Fibroblast of skin of abdomen (primary cell): ENCODE measurements around the gene USF2.

Source experiments
- DNase-seq: peaks from one replicate; pipeline ENCODE4 v3.0.0-alpha.2; 2013

The USF2 gene

DNA sequence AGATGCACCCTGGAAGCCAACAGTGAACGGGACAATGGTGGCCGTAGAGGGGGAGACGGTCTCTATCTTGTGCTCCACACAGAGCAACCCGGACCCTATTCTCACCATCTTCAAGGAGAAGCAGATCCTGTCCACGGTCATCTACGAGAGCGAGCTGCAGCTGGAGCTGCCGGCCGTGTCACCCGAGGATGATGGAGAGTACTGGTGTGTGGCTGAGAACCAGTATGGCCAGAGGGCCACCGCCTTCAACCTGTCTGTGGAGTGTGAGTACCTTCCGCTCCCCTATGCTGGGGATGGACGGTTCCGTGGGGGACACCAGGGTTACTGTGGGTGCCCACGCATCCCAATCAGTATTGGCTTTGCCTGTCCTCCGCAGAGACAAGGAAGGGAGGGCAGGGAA lies 33.7 kb downstream of the USF2 start:
- DNase-seq, result no peak

DNA sequence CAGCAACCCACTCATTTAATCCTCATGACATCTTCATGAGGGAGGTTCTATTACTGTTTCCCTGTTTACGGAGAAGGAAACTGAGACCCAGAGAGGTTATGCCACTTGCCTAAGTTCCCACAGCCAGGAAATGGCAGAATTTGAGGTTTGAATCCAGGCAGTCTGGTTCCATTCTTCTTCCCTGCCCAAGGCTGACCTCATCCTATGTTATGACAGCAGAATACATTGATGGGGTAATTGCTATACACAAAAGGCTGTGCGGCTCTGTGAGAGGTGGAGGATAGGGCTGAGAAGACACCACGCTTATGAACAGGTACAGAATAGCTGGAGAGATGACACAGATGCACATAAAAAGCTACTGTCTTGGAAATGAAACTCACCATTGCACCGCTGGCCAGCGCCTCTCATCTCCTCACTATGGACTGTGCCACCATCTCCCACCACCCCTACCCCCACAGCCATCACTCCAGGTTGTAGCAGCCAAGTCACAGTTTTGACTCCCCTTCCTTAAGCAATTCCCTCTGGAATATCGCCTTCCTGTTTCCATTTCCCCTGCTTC lies 34.7 kb downstream of the USF2 start:
- no peak for DNase-seq

DNA sequence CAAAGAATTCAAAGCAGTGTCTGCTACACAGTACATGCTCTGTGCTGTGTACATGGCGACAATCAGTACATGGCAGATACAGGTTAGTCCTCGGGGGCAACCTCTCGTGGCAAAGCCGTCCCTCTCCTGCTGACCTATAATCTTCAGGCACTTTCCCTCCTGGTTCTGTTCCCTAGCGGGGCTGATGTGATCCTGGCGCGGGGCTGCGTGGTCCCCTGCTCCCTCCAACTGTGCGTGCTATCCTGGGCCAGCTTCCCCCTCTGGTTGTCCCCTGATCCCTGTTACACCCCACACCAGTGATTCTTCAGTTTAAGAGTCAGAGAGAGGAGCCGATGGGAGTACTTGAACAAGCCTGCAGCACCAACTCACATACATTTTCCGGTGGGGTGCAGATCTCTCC lies 35.3 kb downstream of the USF2 start:
- no peak for DNase-seq

GRCh38 chr19:35305181-35305580 lies 36.4 kb downstream of the USF2 start:
- DNase-seq, result no peak

DNA sequence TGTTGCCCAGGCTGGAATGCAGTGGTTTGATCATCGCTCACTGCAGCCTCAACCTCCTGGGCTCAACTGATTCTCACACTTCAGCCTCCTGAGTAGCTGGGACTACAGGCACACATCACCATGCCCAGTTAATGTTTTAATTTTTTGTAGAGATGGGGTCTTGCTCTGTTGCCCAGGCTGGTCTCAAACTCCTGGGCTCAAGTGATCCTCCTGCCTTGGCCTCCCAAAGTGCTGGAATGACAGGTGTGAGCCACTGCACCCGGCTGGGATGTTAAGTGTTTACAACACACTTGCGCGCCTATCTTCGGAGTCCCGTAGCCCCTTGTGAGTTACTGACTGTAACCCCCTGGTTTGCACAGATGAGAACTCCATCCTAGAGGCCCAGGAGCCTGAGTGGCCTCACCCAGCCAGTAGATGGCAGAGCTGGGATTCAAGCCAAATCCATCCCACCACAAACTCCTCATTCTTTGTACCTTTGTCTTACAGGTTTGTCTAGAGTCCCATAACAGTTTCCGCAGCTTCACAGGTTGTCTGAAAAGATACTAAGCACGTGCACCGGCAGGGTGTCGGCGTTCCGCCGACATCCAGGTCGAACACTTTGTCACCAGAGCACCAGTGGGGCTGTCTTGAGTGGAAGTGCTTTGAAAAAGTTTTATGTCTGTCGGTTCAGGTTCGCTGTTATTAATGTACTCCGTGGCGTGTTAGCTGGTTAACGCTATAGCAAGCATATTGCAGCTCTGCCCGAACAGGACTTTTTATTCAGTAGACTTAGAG lies 37.9 kb downstream of the USF2 start:
- DNase-seq, result no peak

GRCh38 chr19:35307931-35308330 lies 39.2 kb downstream of the USF2 start:
- no peak for DNase-seq

GRCh38 chr19:35308910-35309309 lies 40.1 kb downstream of the USF2 start:
- no peak for DNase-seq

DNA sequence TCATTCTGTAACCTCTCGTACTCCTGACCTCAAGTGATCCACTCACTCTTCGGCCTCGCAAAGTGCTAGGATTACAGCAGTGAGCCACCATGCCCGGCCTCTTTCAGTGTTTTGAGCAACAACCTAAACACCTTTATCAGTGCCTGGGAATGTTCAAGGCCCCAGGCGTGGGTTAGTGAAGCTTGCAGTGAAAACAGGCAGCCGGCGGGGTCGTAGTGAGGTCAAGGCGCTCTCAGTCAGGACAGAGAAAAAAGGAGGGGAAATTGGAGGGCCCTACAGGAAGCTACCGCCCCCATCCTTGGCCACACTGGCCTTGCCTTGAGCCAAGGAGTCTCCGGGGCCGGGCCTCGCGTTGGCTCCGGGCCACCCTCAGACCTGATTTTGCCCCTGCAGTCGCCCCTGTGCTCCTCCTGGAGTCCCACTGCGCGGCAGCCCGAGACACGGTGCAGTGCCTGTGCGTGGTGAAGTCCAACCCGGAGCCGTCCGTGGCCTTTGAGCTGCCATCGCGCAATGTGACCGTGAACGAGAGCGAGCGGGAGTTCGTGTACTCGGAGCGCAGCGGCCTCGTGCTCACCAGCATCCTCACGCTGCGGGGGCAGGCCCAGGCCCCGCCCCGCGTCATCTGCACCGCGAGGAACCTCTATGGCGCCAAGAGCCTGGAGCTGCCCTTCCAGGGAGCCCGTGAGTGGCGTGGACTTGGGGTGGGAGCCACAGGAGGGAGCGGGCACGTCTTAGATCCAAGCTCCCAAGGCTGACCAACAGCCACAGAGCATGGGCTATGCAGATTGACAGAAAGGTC lies 40.9 kb downstream of the USF2 start:
- no peak for DNase-seq

DNA sequence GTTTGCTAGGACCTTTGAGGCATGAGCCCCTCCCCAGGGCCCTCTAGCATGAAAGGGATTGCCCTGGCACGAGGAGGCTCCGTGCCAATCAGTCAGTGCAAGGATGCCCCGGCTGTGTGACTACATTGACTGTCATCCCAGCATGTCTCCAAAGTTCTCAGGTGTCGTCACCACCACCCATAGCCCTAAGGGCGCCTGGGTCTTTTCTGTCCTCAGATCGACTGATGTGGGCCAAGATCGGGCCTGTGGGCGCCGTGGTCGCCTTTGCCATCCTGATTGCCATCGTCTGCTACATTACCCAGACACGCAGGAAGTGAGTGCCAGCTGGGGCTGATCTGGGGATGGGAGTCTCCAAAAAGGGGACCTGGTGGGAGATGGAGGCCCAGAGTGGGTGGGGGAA lies 41.6 kb downstream of the USF2 start:
- DNase-seq, result no peak

GRCh38 chr19:35310811-35311465 lies 42.2 kb downstream of the USF2 start:
- DNase-seq, result no peak

DNA sequence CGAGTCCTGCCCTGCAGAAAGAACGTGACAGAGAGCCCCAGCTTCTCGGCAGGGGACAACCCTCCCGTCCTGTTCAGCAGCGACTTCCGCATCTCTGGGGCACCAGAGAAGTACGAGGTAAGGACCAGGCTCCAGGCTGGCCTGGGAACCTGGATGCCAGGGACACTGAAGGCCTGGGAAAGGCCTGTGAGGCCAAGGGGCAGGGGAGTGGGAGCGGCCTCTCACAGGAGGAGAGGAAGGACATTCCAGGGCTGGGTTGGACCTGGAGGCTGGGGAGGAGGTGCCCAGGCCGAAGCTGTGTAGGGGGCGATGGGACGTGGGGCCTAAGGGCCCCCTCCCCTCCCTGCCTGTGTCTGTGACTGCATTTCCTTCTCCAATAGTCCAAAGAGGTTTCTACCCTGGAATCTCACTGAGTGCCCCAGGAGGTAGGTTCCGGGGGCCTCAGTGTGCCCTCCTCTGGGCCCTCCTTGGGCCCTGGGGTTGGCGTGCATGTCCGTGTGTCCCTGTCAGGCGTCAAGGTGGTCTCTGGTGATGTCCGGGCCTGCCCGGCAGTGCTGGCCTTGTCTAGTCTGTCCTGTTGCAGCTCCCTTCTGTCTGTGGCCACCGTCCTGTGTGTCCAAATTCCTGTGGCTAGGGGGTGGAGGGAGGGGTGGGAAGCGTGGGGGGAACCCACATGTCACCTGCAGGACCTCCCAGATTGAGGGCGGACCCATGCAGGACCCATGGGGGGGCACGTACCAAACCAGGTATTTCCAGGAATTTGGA lies 43.3 kb downstream of the USF2 start:
- no peak for DNase-seq

GRCh38 chr19:35313587-35313986 lies 44.8 kb downstream of the USF2 start:
- DNase-seq, result no peak

DNA sequence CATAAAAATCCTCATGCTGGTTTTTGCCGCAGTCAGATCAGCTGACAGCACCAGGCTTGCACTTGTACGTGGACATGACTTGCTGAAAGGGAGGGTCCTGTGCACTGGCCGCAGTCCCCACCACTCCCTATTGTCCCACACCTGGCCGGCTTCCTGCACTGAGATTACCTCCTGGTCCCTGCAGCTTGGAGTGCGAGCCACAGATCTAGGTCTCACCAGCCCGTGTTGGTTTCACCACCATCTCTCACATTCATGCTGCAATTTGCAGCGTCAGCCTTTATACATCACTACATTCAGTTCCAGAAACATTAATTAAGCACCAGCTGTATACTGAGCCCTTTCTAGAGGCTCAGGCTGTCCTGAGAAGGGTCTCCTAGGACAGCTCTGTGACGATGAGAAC lies 45.3 kb downstream of the USF2 start:
- no peak for DNase-seq

- DNase-seq, result no peak
Measured at GRCh38 chr19:35314858-35315470, 46.2 kb downstream of the USF2 start.

GRCh38 chr19:35315883-35316282 lies 47.1 kb downstream of the USF2 start:
- DNase-seq, result no peak

- DNase-seq, result no peak
Measured at GRCh38 chr19:35316560-35316959, 47.8 kb downstream of the USF2 start.

DNA sequence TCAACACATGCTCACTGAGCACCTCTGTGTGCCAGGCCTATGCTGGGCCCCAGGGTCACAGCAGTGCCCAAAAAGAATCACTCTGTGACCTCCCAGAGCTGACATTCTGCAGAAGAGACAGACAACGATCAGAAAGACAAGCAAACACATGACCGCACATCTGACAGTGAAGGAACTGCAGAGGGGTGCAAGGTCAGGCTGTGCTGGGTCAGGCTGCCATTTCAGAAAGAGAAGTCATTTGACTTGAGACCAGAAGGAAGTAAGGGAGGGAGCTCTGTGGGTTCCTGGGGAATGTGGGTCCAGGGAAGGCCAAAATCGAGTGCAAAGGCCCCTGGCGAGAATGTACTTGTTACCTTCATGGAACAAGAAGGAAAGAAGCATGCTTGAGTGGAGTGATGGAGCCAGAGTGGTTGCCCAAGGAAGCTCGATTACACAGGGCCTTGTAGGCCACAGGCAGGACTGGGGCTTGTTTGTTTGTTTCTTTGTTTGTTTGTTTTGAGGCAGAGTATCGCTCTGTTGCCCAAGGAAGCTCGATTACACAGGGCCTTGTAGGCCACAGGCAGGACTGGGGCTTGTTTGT lies 48.8 kb downstream of the USF2 start:
- no peak for DNase-seq

DNA sequence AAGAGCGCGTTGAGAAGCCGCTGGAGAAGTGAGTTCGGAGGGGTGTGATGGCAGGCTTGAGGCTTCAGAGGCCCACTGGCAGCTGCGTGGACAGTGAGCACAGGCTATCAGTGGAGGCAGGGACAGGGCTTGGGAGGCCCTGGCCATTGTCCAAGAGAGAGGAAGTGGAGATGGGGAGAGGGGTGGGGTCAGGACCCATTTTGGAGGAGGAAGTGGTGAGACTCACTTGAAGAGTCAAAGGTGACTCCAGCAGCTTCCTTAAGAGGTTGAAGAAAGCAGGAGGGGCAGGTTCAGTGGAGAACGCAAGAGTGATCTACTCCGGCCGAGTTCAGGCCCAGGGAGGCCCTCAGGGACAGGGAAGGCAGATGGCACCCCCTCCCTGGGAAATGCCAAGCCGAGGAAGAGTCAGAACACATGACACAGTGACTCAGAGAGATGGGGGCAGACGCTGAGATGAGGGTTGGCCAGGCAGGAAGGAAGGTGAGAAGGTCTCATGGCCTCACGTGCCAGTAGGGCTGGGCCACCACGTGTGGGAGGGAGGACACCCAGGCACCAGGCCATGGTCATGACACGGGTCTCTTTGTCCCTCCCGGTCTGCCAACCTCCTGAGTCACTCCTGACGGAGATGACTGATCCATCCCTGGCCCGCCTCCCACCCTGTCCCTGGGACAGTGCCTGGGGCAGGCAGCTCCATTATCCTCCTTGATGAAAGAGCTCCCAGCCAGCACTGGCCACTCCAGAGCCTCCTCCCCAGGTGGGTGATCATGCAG lies 50.1 kb downstream of the USF2 start:
- no peak for DNase-seq

DNA sequence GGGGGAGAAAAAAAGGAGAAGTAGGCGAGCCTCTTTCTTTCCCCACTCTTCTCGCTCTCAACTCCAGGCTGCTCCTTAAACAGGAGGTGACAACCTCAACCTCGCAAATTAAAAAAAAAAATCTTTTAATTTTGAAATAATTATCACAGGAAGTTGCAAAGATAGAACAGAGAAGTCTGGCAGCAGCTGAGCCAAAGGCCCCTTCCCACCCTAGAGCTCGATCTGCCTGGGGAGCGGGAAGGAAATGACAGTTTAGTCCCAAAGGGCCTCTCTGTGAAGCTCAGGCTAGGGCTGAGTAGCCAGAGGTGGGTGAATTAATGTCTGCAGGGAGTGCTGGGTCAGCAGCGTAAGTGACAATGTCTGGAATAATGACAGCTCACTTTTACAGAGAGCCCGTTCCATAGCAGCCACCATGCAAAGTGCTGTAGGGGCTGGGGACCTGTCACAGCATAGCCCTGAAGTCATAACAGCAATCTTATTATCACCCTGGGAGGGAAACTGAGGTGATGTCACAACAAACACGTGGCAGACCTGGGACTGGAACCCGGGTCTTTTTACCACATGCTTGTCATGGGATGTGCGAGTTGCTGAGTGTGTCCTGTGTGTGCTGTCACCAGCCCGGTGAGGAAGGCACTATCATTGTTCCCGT lies 51.4 kb downstream of the USF2 start:
- DNase-seq, result no peak

DNA sequence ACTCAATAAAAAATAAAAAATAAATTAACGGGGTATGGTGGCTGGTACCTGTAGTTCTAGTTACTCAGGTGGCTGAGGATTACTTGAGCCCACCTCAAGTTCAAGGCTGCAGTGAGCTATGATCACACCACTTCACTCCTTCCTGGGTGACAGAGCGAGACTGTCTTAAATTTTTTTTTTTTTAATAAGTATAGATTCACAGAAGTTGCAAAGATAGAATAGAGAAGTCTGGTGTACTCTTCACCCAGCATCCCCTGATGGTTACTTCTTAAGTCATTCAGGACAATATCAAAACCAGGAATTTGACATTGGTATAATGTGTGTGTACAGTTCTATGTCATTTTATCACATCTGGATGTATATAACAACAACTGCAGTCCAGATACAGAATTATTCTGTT lies 52.5 kb downstream of the USF2 start:
- DNase-seq, result no peak
